ENCODE measurements around the gene LEMD2. TPM values are rescaled to one million over a fixed set of nuclear protein-coding genes. Genes with fewer than 3 reads are reported as not detected.

The LEMD2 gene
- 61.5 TPM for total RNA-seq
- long read RNA-seq, transcript LEMD2-207 (8 exons, 1,306 nt): minor isoform, 9 of 377 reads
- long read RNA-seq, transcript LEMD2-201 (9 exons, 2,958 nt): major isoform, 315 of 377 reads
- long read RNA-seq, partial matches to known transcripts: 7 of 377 reads
- long read RNA-seq, other reads (novel, unspliced or antisense): 41 of 377 reads

DNA sequence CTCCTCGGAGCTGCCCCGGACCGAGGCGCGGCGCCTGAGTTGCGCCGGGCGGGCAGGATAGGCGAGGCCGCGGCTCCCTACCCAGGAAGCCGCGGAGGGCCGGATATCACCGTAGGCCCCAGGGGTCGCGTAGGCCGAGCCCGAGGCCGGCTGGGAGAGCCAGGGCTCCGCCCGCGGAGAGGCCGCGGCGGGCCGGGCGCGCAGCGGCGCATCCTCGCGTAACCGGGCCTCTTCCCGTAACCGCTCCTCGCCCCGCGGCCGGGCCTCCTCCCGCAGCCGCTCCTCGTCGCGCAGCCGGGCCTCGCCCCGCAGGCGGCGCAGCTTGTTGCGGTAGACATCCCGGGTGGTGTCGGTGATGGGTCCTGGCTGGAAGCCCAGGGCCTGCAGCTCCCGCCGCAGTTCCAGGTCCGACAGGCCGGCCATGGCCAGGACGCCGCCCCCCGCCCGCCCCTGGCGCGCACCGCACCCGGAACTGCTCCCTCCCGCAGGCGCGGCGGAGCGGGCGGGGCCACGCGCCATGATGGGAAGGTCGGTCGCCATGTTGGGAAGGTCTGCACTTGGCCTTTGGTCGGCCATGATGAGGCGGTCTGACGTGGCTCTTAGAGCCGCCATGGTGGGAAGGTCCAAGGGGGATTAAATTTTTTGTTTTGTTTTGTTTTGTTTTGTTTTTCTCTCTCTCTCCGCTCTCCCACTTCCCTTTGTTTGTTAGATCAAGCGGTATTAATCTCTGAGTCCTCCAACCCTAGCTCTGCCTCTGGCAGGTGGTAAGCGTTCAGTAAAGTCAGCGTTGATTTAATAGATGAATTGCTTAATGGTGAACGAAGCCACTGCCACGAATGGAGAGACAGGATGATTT, at the start of gene LEMD2:
TSS of gene LEMD2 (minus strand) at position 437 of the 856 bp plus-strand sequence. CDS start at position 423, 14 bp downstream.
- Histone ChIP-seq H3K9me3 (no peaks in the 10 kb centered on the region), H3K27me3 (no peaks in the 10 kb centered on the region), H3K36me3 (peaks cover 14% of the 10 kb centered on the region), H3K4me3 (peak within 1 kb of the TSS; percentile 85), H3K27ac (peak within 1 kb of the TSS; percentile 97), H3K4me1 (peaks cover 24% of the 10 kb centered on the region)
- ATAC-seq (peak; percentile 97), DNase-seq (peak; percentile 97)
- TF ChIP-seq, protein P1, sequence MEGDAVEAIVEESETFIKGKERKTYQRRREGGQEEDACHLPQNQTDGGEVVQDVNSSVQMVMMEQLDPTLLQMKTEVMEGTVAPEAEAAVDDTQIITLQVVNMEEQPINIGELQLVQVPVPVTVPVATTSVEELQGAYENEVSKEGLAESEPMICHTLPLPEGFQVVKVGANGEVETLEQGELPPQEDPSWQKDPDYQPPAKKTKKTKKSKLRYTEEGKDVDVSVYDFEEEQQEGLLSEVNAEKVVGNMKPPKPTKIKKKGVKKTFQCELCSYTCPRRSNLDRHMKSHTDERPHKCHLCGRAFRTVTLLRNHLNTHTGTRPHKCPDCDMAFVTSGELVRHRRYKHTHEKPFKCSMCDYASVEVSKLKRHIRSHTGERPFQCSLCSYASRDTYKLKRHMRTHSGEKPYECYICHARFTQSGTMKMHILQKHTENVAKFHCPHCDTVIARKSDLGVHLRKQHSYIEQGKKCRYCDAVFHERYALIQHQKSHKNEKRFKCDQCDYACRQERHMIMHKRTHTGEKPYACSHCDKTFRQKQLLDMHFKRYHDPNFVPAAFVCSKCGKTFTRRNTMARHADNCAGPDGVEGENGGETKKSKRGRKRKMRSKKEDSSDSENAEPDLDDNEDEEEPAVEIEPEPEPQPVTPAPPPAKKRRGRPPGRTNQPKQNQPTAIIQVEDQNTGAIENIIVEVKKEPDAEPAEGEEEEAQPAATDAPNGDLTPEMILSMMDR (IDR thresholded peaks at IDR 0.05): no peak
- intact Hi-C loops (cut with DNase I): no loop called here

DNA sequence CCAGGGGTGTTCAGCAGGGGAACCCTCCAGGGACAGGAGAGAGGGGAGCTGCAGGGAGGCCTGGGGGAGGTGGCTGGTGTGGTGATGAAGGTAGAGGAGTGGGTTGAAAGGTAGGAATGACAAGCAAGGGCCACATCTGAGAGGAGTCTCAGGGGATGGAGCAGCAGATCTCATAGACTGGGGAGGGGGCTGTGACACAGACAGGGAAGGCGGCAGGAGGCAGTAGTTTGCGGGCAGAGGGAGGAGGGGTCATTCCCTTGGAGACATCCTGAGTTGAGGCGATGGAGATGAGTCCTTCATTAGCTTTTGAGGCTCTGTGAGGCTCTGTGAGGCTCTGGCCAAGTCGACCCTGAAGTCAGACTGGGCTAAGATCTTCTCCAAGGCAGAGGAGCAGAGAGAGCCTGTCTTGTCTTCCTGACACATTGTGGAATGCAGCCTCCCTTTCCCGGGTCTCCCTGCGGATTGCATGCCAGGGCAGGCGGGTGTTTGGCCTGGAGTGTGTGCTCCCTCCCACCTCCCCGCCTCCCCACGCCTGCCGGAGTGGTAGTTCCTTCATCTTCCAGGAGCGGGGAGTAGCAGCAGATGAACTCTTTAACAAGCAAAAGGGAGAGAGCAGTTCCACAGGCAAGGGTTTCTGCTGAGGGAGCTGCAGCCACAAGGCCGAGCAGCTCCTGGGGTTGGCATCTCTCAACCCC, 49.2 kb upstream of the LEMD2 start:
- DNase-seq (no peak), ATAC-seq (no peak)
- TF ChIP-seq, protein P1 (IDR thresholded peaks at IDR 0.05): no peak
- Histone ChIP-seq H3K9me3 (no peaks in the 10 kb centered on the region), H3K4me3 (no peak overlapping the region), H3K27ac (no peak overlapping the region), H3K36me3 (no peaks in the 10 kb centered on the region), H3K4me1 (peaks cover 12% of the 10 kb centered on the region), H3K27me3 (no peaks in the 10 kb centered on the region)
- intact Hi-C loops (cut with DNase I): no loop called here

DNA sequence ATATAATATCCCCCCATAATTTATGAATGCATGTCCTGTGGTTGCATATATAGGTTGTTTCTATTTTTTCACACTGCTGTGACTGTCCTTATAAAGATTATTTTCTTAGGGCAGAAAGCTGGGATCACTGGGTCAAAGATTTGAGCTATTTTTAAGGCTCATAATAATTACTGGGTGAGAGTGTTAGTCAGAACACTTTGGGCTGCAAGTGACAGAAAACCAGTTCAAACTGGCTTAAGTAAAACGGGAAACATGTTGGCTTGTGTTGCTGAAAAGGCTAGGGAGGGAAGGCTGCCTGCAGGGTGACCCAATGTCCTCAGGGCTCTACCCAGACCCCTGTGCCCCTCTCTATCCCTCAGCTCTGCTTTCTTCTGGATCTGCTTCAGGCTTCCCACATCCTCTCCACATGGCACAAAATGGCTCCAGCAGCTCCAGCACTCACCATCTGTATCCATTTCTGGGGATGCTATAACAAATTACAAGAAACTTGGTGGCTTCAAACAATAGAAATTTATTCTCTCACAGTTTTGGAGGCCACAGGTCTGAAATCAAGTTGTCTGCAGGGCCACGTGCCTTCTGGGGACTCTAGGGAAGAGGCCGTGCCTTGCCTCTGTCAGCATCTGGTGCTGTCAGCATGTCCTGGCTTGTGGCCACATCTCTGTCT, 48.0 kb upstream of the LEMD2 start:
- no peak overlapping the region for H3K4me3 ChIP-seq
- H3K9me3 ChIP-seq: no peaks in the 10 kb centered on the region
- no peak overlapping the region for H3K27ac ChIP-seq
- H3K4me1 ChIP-seq: peaks cover 12% of the 10 kb centered on the region
- ATAC-seq (no peak), DNase-seq (no peak)
- no peaks in the 10 kb centered on the region for H3K27me3 ChIP-seq
- TF ChIP-seq, protein P1 (IDR thresholded peaks at IDR 0.05): no peak
- intact Hi-C loops (cut with DNase I): no loop called here
- no peaks in the 10 kb centered on the region for H3K36me3 ChIP-seq

DNA sequence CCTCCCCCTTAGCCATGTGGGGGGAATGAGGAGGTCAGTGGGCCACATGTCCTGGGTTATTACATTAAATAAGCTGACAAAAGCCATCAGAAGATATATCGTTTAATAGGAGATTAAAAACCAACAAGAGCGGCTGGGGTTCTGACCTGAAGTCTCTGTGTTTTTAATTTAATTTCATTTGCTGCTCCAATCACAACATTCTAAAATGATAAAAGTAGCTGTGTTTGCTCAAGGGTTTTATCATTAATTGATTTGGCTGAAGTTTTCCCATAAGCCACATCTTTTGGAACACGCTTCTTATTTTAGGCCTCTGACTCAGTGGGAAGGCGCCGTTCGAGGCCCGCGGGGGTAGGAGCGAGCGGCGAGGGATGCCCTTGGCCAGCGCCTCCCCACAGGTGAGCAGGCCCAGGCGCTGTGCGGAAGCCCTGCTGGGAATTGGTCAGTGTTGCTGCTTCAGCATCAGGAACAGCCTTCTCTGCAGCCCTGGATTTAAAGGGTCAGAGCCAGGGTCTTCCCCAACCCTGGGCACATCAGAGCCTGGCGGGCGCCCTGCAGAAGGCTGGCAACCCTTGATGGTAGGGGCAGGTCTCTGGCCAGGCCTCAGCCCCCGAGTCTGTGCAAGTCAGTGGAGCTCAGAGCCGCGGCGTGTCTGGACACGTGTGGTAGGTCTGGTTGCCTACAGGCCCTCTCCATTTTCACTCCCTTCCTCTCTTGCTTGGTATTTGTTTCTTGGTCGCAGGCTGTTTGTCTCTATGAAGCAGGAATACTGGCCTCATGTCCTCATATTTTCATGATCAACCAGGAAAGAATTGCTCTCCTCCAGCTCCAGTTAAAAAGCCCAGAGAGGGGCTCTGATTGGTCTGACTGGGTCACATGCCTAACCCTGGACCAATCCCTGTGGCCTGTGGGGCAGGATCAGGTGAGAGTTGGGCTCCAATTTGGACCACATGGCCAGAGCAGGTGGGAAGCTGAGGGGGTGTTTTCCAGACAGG, 45.8 kb upstream of the LEMD2 start:
- ATAC-seq (no peak), DNase-seq (no peak)
- TF ChIP-seq, protein P1 (IDR thresholded peaks at IDR 0.05): no peak
- Histone ChIP-seq H3K9me3 (no peaks in the 10 kb centered on the region), H3K27me3 (peaks cover 5% of the 10 kb centered on the region), H3K36me3 (no peaks in the 10 kb centered on the region), H3K27ac (no peak overlapping the region), H3K4me1 (peaks cover 3% of the 10 kb centered on the region), H3K4me3 (no peak overlapping the region)
- intact Hi-C loops (cut with DNase I): no loop called here
